ENCODE results near the gene ALDH3B1. TPM values are rescaled to one million over a fixed set of nuclear protein-coding genes. Genes with fewer than 3 reads are reported as not detected.

Gene ALDH3B1
- total RNA-seq, 1 donor from 2014 or later: not detected

- intact Hi-C loops (cut with micrococcal nuclease): no loop called here
- Mint-ChIP-seq H3K4me1 (ENCODE audit: low read depth) (peaks cover 18% of the 10 kb centered on the region), H3K4me3 (ENCODE audit: low read depth) (peak overlapping the region; percentile 78), H3K36me3 (ENCODE audit: low read depth) (no peaks in the 10 kb centered on the region), H3K9me3 (no peaks in the 10 kb centered on the region), H3K27me3 (ENCODE audit: low read depth) (no peaks in the 10 kb centered on the region), H3K27ac (no peak overlapping the region)
- peak; percentile 30 for DNase-seq (ENCODE audit: low spot score)
Observed at GRCh38 chr11:68002938-68003845, 6.9 kb upstream of the ALDH3B1 start.

- Mint-ChIP-seq H3K36me3 (ENCODE audit: low read depth) (no peaks in the 10 kb centered on the region), H3K4me3 (ENCODE audit: low read depth) (peak within 1 kb of the TSS; percentile 78), H3K4me1 (ENCODE audit: low read depth) (peaks cover 16% of the 10 kb centered on the region), H3K9me3 (no peaks in the 10 kb centered on the region), H3K27me3 (ENCODE audit: low read depth) (no peaks in the 10 kb centered on the region), H3K27ac (peak within 1 kb of the TSS; percentile 78)
- intact Hi-C loops (cut with micrococcal nuclease): loop anchor here (1.0 kb wide), 1 partner anchor 26 kb away; the partner anchor contains the start of gene NDUFS8
- DNase-seq (ENCODE audit: low spot score): peak; percentile 79
Observed at GRCh38 chr11:68003846-68004550, 6.1 kb upstream of the ALDH3B1 start, which contains the start of gene UNC93B1. TSS of gene UNC93B1 (minus strand) at chr11:68004097. CDS start at chr11:68004043, 54 bp downstream.

DNA sequence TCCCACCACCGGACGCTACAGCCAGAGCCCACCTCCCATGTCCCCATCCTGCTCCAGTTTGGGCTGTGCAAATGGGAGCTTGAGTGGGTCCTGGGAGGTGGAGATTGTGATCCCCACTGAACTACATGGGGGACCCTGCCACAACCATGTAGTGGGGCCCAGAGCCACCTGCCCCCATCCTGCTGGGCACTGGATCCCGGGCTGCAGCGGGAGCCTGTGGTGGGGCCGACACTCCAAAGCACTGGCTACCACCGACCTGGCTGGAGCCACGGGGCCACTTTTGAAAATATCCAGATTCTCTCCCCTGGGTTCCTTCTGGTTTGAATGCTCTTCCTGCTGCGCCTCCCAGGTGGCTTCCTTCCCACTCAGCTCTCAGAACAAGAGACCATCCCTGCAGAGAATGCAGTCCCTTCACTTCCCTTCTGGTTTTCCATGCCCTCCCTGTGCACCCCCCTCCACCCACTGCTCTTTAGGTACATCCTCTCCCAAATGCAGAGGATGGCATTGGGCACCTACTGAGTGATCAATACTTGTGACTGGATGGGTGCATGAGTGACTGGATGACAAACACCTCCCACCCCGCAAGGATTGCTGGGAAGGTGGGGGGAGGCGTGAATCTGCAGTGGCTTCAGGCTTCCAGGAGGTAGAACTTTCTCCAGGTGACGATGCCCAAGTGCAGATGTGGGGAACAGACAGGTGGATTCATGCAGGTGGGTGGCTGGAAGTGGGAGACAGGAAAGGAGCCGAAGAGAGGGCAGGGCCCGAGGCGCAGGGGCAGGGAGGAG lies 5.4 kb upstream of the ALDH3B1 start:
- intact Hi-C loops (cut with micrococcal nuclease): loop anchor here (1.0 kb wide), 1 partner anchor 26 kb away; the partner anchor contains the start of gene NDUFS8
- Mint-ChIP-seq H3K27ac (peak overlapping the region; percentile 69), H3K27me3 (ENCODE audit: low read depth) (no peaks in the 10 kb centered on the region)

DNA sequence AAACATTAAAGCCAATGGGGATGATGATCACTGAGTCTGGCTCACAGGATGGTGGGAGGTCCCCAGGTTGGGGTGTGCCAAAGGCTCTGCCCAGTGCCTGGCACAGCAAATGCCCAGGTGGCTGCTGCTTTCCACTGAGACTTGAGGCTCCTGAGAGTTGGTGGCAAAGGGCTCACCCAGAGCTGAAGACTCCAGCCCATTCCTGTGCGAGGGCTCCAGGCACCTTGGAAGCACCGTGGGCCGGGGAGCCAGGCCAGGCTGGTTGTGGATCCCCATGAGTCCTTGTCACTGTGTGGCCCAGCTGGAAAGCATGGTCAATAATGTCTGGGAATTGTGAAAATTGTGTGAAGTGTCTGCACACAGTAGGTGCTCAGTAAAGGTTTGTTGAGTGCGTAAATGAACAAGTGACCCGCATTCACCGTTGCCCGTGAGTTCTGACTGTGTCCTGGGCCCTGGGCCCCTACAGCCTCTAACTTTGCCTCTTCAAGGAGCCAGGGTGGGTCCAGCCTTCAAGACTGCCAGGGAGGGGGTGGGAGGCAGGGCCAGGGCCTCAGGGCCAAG lies 3.4 kb upstream of the ALDH3B1 start:
- intact Hi-C loops (cut with micrococcal nuclease): no loop called here
- no peaks in the 10 kb centered on the region for H3K36me3 Mint-ChIP-seq (ENCODE audit: low read depth)
- H3K4me3 Mint-ChIP-seq (ENCODE audit: low read depth): no peak overlapping the region
- no peaks in the 10 kb centered on the region for H3K9me3 Mint-ChIP-seq
- H3K27ac Mint-ChIP-seq: no peak overlapping the region
- H3K4me1 Mint-ChIP-seq (ENCODE audit: low read depth): peaks cover 20% of the 10 kb centered on the region
- DNase-seq (ENCODE audit: low spot score): no peak
- no peaks in the 10 kb centered on the region for H3K27me3 Mint-ChIP-seq (ENCODE audit: low read depth)

More for the DNA sequence above, 5.4 kb upstream of the ALDH3B1 start:
- Mint-ChIP-seq H3K36me3 (ENCODE audit: low read depth) (no peaks in the 10 kb centered on the region), H3K4me1 (ENCODE audit: low read depth) (peaks cover 20% of the 10 kb centered on the region), H3K9me3 (no peaks in the 10 kb centered on the region), H3K4me3 (ENCODE audit: low read depth) (peak overlapping the region; percentile 78)
- DNase-seq (ENCODE audit: low spot score): no peak

- Mint-ChIP-seq H3K36me3 (ENCODE audit: low read depth) (no peaks in the 10 kb centered on the region), H3K9me3 (no peaks in the 10 kb centered on the region), H3K4me3 (ENCODE audit: low read depth) (no peak overlapping the region), H3K4me1 (ENCODE audit: low read depth) (peaks cover 17% of the 10 kb centered on the region), H3K27me3 (ENCODE audit: low read depth) (no peaks in the 10 kb centered on the region), H3K27ac (no peak overlapping the region)
- intact Hi-C loops (cut with micrococcal nuclease): no loop called here
- no peak for DNase-seq (ENCODE audit: low spot score)
Observed at GRCh38 chr11:68007498-68008380, 2.4 kb upstream of the ALDH3B1 start.

GRCh38 chr11:68008381-68009337 lies 1.5 kb upstream of the ALDH3B1 start:
- no peaks in the 10 kb centered on the region for H3K27me3 Mint-ChIP-seq (ENCODE audit: low read depth)
- H3K4me3 Mint-ChIP-seq (ENCODE audit: low read depth): no peak overlapping the region
- DNase-seq (ENCODE audit: low spot score): no peak
- intact Hi-C loops (cut with micrococcal nuclease): no loop called here
- H3K9me3 Mint-ChIP-seq: no peaks in the 10 kb centered on the region
- no peak overlapping the region for H3K27ac Mint-ChIP-seq
- no peaks in the 10 kb centered on the region for H3K36me3 Mint-ChIP-seq (ENCODE audit: low read depth)
- peaks cover 15% of the 10 kb centered on the region for H3K4me1 Mint-ChIP-seq (ENCODE audit: low read depth)

DNA sequence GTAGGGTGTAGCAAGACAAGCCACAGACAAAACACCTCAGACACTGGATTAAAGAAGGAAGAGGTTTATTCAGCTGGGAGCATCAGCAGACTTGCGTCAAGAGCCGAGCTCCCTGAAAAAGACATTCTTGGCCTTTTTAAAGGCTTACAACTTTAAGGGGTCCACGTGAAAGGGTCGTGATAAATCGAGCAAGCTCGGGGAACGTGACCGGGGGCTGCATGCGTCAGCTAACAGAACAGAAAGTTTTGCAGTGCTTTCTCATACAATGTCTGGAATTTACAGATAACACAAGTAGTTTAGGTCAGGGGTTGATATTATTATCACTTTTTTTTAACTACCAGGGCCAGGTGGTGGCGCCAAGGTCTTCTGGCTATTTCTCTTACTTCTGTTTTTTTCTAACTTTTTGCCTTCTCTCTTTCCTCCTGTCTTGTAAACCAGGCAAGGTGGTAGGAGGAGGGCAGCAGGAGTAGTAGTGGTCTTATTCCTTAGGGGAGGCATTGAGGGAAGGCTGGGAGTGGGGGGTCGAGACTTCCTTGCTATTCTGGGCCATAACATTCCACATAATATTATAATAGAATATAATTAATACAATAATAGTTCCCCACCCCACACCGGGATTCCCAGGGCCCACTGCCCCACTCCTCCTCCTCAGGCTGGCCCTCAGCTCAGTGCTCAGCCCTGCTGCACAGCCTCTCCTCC lies 587 bp upstream of the ALDH3B1 start:
- intact Hi-C loops (cut with micrococcal nuclease): no loop called here
- no peak overlapping the region for H3K27ac Mint-ChIP-seq
- H3K9me3 Mint-ChIP-seq: no peaks in the 10 kb centered on the region
- no peak for DNase-seq (ENCODE audit: low spot score)
- H3K36me3 Mint-ChIP-seq (ENCODE audit: low read depth): no peaks in the 10 kb centered on the region
- H3K4me3 Mint-ChIP-seq (ENCODE audit: low read depth): no peak overlapping the region
- peaks cover 11% of the 10 kb centered on the region for H3K4me1 Mint-ChIP-seq (ENCODE audit: low read depth)
- H3K27me3 Mint-ChIP-seq (ENCODE audit: low read depth): no peaks in the 10 kb centered on the region

DNA sequence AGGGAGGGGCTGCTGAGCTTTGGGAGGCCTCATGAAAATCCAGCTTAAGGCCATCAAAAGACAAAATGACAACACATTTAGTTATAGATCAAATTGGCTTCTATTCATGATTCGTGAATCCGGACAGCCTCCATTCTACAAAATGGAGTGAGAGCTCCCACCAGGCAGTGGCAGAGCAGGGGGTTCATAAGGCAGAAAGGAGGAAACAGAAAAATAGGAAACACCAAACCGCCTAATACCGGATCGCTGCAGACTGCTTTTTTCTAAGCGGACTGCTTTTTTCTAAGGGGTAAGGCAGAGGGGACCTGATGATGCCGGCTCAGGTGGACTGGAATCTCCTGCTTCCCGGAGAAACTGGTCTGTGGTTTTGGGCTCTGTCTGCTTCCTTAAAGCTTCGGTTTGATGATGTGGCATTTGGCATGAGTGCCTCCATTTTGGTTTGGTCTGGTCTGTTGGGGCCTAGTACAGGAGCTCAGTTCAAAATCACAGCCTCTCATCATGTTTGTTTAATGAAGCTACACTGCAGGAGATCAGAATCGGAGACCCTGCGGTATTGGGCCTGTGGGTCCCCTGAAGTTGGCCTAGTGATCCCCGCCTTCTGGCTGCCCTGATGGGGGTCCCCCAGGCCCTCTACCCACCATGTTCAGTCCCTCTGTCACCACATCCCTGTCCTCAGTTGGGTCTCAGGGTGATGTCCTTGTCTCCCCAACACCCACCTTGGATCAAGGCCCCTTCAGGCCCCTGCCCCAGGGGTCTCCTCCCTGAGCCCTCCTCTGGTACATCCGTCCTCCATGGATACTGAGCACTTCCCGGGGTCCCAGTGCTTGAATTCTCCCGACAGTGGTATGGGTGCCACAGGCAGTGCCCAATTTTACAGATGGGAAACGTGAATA lies 1.2 kb downstream of the ALDH3B1 start:
- Mint-ChIP-seq H3K4me1 (ENCODE audit: low read depth) (peaks cover 6% of the 10 kb centered on the region), H3K9me3 (no peaks in the 10 kb centered on the region), H3K4me3 (ENCODE audit: low read depth) (no peak overlapping the region), H3K36me3 (ENCODE audit: low read depth) (no peaks in the 10 kb centered on the region), H3K27me3 (ENCODE audit: low read depth) (no peaks in the 10 kb centered on the region), H3K27ac (no peak overlapping the region)
- intact Hi-C loops (cut with micrococcal nuclease): no loop called here
- no peak for DNase-seq (ENCODE audit: low spot score)

GRCh38 chr11:68012044-68012842 lies 2.1 kb downstream of the ALDH3B1 start:
- H3K27me3 Mint-ChIP-seq (ENCODE audit: low read depth): no peaks in the 10 kb centered on the region
- intact Hi-C loops (cut with micrococcal nuclease): no loop called here

More at GRCh38 chr11:68012044-68012842, 2.1 kb downstream of the ALDH3B1 start:
- Mint-ChIP-seq H3K27ac (no peak overlapping the region), H3K9me3 (no peaks in the 10 kb centered on the region), H3K4me3 (ENCODE audit: low read depth) (no peak overlapping the region), H3K4me1 (ENCODE audit: low read depth) (peaks cover 6% of the 10 kb centered on the region), H3K36me3 (ENCODE audit: low read depth) (no peaks in the 10 kb centered on the region)
- no peak for DNase-seq (ENCODE audit: low spot score)
